Coronary artery (tissue), 2 donors: ENCODE measurements around the gene OSBPL3.

Source experiments
- DNase-seq: peaks from one replicate; pipeline ENCODE4 v3.0.0-alpha.2; 2017; ENCODE audit warnings: low spot score
- H3K27ac ChIP-seq, 2 donors: fragments of 200-600 bp; sonication (generic); one replicate each; pipeline ENCODE4 v1.5.1; 2016 to 2019
- H3K4me3 ChIP-seq: fragments of 200-600 bp; sonication (generic); 2 replicates; pipeline ENCODE4 v1.5.1; 2016; ENCODE audit warnings: mild to moderate bottlenecking, moderate library complexity
- CTCF ChIP-seq: fragments of 200-600 bp; sonication (generic); IDR thresholded peaks from one replicate; pipeline ENCODE4 v1.5.1; 2019; ENCODE audit warnings: antibody characterized with exemption

The OSBPL3 gene

DNA sequence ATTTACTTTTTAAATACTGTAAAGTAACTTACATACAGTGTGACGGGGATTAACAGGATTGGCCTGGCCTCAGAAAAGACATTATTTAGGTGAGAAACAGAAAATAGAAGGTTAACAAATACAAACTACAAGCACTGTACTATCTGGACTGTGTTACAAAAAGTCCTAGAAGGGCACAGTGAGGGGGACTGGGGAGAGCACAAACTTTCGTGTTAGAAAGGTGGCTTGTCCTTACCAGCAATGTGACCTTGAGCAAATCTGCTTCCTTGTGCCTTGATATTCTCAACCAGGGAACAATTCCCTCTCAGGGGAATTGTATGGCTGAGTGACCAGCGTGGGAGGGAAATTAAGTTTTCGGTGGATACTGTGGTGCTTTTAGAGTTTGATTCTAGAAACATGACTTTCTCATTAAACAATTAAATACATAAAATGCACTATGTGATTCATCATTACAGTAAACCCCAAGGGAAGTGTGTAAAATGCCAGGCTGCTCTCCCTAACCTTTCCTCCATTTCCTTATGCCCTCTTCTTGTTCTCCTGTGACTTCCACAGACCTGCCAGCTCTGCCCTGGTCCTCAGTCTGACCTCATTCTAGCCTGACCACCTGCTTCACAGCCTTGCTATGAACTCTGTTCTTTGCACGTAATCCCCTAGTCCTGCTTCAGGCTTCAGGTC is 57.7 kb downstream of the OSBPL3 start:
- DNase-seq = no peak
- Histone ChIP-seq H3K27ac (no peak overlapping the region), H3K4me3 (no peak overlapping the region)
- no peak for TF ChIP-seq CTCF

DNA sequence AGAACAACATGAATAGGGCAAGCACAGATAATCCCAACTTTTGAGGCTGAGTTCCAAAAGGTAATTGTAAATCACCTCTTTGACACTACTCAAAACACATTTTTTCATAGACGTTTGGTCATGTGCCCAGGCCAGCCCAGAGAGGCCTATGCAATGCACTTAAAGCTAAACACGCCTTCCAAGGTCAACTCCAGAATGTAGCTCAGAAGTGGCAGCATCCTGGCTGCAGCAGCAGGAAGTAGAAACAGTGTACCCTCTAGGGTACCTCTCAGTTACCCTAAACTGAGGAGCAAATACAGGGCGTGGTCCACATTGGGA is 58.7 kb downstream of the OSBPL3 start:
- no peak for DNase-seq
- no peak overlapping the region for H3K27ac ChIP-seq

DNA sequence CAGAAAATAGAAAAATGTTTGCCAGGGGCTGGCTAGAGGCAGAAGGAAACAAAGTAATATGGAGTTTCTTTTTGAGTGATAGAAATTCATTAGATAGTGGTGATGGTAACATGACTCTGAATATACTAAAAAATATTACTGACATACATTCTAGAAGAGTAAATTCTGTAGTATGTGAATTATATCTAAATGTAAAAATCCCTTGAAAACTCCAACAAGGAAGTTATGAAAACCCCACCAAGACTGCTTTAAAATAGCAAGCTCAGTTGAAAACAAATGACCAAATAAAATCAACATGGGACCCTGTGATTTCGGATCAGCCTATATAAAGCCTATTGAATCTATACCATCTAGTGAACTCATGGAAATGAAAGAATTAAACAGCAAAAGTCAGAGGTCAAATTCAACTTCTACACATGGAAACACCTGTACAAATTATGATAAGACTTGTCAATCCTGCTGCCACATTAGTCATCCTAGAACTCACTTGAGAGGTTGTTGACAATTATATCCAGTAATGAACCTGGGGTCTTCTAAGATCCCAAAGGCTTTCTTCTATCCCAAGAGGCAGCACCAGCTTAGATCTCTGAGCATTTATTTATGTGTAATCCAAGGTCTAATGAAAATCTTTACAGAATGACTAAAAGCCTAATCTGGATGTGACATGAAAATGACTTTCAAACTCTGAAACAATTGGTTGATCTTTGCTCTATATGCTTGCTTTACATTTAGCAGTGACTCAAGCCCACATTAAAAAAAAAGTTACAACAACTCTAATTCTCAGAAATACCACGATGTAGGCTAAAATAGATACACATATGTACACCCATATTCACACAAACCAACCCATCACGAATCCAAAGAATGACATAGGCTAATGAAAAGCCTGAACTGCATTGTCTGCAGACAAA is 59.3 kb downstream of the OSBPL3 start:
- no peak for DNase-seq
- Histone ChIP-seq H3K27ac (no peak overlapping the region), H3K4me3 (no peak overlapping the region)
- TF ChIP-seq CTCF = no peak

More for the DNA sequence above, 58.7 kb downstream of the OSBPL3 start:
- no peak overlapping the region for H3K4me3 ChIP-seq
- no peak for TF ChIP-seq CTCF

- TF ChIP-seq CTCF = no peak
- H3K27ac ChIP-seq = no peak overlapping the region
- no peak overlapping the region for H3K4me3 ChIP-seq
- DNase-seq = no peak
Measured at GRCh38 chr7:24917510-24918239, 62.3 kb downstream of the OSBPL3 start.

- Histone ChIP-seq H3K27ac (no peak overlapping the region), H3K4me3 (no peak overlapping the region)
- TF ChIP-seq CTCF = no peak
- DNase-seq = no peak
Measured at GRCh38 chr7:24916463-24917040, 63.4 kb downstream of the OSBPL3 start.

DNA sequence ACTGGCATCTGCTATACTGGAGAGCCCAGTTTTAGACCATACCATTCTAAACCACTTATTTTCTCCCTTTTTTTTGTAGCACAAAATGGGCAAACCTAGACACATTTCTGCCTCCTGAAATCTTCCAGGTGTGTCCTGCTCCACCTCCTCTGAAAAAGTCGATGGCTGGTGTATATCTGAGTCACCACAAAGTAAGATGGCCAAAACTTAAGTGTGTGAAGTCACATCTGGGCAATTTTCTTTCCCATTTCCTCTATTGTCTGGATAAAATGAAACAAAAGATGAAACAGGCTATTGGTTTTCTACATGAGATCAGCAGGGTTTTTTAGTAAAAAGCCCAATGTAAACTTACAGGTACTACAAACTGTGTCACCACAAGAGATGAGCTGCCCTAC is 65.5 kb downstream of the OSBPL3 start:
- no peak overlapping the region for H3K27ac ChIP-seq
- DNase-seq = no peak

More for the DNA sequence above, 65.5 kb downstream of the OSBPL3 start:
- no peak for TF ChIP-seq CTCF
- no peak overlapping the region for H3K4me3 ChIP-seq
